Immature natural killer cell (primary cell): Measurements from ENCODE around the gene SDHAF2. TPM values are rescaled to one million over a fixed set of nuclear protein-coding genes. Genes with fewer than 3 reads are reported as not detected.
"Not testable (repeated sequence)": the region's sequence is repeated elsewhere in the genome, so short reads cannot be mapped to it uniquely, and the experiment has no call there.

Experiments
- DNase-seq, 3 donors: peaks; one replicate each; pipeline ENCODE4 v3.0.0; 2022; ENCODE audit warnings: mixed read lengths in 1 of 3
- H3K27ac Mint-ChIP-seq, 6 donors: one replicate each; pipeline ENCODE4 v1.8.0; 2020; ENCODE audit warnings: mixed read lengths in 6 of 6, mild to moderate bottlenecking in 5 of 6, inconsistent platforms in 4 of 6, moderate library complexity in 3 of 6
- H3K27me3 Mint-ChIP-seq, 3 donors: one replicate each; pipeline ENCODE4 v1.8.0; 2020 to 2021; ENCODE audit warnings: low read depth in 3 of 3, mild to moderate bottlenecking in 3 of 3, mixed read lengths in 3 of 3, moderate library complexity in 3 of 3, inconsistent platforms in 1 of 3
- H3K36me3 Mint-ChIP-seq, 3 donors: one replicate each; pipeline ENCODE4 v1.8.0; 2020; ENCODE audit warnings: mixed read lengths in 3 of 3, inconsistent platforms in 2 of 3, mild to moderate bottlenecking in 2 of 3
- H3K4me1 Mint-ChIP-seq, 2 donors: one replicate each; pipeline ENCODE4 v1.8.0; 2020; ENCODE audit warnings: inconsistent platforms in 2 of 2, mild to moderate bottlenecking in 2 of 2, mixed read lengths in 2 of 2, moderate library complexity in 1 of 2
- H3K4me3 Mint-ChIP-seq, 5 donors: one replicate each; pipeline ENCODE4 v1.8.0; 2020; ENCODE audit warnings: mild to moderate bottlenecking in 5 of 5, mixed read lengths in 5 of 5, inconsistent platforms in 3 of 5, moderate library complexity in 3 of 5
- H3K9me3 Mint-ChIP-seq, 6 donors: one replicate each; pipeline ENCODE4 v1.8.0; 2020; ENCODE audit warnings: mild to moderate bottlenecking in 6 of 6, mixed read lengths in 6 of 6, inconsistent platforms in 4 of 6, moderate library complexity in 3 of 6
- polyA plus RNA-seq, 3 donors: library from polyadenylated mRNA; unstranded; fragments of 300-500 nt; fragmentation: Illumina TruSeq; gene quantifications; one replicate each; pipeline ENCODE4 v1.2.3, GENCODE V29; 2021

SDHAF2 gene
- polyA plus RNA-seq, 3 donors from 2014 or later: 93.7 to 129 (median 118) TPM

DNA sequence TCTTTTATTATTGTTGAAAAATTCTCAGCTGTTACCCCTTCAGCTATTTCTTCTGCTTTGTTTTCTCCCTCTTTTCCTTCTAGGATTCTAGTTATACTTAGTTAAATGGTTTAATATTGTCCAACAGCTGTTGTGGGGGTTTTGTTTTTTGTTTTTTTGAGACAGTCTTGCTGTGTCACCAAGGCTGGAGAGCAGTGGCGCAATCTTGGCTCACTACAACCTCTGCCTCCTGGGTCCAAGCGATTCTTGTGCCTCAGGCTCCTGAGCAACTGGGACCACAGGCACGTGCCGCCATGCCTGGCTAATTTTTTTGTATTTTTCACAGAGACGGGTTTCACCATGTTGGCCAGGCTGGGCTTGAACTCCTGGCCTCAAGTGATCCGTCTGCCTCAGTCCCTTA lies 12.7 kb downstream of the SDHAF2 start:
- H3K4me1 Mint-ChIP-seq: peaks cover 8 to 38% of the 10 kb centered on the region in 2 donors
- peak overlapping the region in 1 of 6 donors; percentile 49 for H3K27ac Mint-ChIP-seq
- H3K4me3 Mint-ChIP-seq: no peak overlapping the region
- DNase-seq: no peak
- no peaks in the 10 kb centered on the region for H3K27me3 Mint-ChIP-seq
- no peaks in the 10 kb centered on the region for H3K9me3 Mint-ChIP-seq
- H3K36me3 Mint-ChIP-seq: peaks cover 15 to 39% (median 29%) of the 10 kb centered on the region in 3 donors

DNA sequence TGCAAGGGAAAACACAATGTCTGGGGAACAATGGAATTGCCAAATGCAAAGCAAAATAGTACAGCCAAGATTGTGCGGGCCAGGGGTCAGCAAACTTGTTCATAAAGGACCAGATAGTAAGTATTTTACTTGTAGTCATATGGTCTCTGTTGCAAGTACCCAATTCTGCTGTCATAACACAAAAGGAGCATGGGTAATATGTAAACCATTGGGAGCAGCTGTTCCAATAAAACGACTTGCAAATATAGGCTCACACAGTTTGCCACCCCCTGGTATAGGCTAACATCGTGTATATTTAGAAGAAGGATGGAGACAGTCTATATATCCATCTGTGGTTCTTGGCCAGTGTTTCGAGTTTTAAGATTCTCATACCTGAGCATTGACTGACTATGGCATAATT lies 15.6 kb downstream of the SDHAF2 start:
- no peaks in the 10 kb centered on the region for H3K9me3 Mint-ChIP-seq
- H3K27ac Mint-ChIP-seq: no peak overlapping the region
- H3K4me3 Mint-ChIP-seq: no peak overlapping the region
- peaks cover 17 to 33% (median 21%) of the 10 kb centered on the region in 3 donors for H3K36me3 Mint-ChIP-seq
- no peak for DNase-seq
- no peaks in the 10 kb centered on the region for H3K27me3 Mint-ChIP-seq
- peaks cover 8 to 28% of the 10 kb centered on the region in 2 donors for H3K4me1 Mint-ChIP-seq

DNA sequence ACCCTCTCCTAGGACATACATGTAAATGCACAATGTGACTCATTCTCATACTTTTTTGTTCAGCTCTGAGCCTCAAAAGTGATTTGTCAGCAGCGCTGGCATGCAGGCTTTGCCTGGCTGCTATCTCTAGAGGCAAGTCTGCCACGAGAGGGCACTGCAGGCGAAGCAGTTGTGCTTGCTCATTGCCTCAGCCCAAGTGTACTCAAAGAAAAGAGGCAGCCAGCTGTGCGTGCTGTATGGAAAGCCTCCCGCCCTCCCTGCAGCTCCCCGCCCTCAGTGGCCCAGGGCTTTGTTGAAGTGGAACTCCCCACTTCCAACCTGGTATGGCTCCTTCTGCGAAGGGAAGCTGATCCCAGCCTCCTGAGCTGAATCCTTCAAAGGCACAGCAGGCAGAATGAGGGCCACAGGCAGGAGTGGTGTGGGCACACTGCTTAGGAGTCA lies 16.3 kb downstream of the SDHAF2 start:
- peak in 1 of 3 donors; percentile 14 for DNase-seq
- Mint-ChIP-seq H3K27ac (peak overlapping the region in 1 of 6 donors; percentile 61), H3K4me3 (no peak overlapping the region), H3K4me1 (peaks cover 8 to 28% of the 10 kb centered on the region in 2 donors), H3K27me3 (no peaks in the 10 kb centered on the region), H3K36me3 (peaks cover 17 to 33% (median 21%) of the 10 kb centered on the region in 3 donors), H3K9me3 (no peaks in the 10 kb centered on the region)

DNA sequence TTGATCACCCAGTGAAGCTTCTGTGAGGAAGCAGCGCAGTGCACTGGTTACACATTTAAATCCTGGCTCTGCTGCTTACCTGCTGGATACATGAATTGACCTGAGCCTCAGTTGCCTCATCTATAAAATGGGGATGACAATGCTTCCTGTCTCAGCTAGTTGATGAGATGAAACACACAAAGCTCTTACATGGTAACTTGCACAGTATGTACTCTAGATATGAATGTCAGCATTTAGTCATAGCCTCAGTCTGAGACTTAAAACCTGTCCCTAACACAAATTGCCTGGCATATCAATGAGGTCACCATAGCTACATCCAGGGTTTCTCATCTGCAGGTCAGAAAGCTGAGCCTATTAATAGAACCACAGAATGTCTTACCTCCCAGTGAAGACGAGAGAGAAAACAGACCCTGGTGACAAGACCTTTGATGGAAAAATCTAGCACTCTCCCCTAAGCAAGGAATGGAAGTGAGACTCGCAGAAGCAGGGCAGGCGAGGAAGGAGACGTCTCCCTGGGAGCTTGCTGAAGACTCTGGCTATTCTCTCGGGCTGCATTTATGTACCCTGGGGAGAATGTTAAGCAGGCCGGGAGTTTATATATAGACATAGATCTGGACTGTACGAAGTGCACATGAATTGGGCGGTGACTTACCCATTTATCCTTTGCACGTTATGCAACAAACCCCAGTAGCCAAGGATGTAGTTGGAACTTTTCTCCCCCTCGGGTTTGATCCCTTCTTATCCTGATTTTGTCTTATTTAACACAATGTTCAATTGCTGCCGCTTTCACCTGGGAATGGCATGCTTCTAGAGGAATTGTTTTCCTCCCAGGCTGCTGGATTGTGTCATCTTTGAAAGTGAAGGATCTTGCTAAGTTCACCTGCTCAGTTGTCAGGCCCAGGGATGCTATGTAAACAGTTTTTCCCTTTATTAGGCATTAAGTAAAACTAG lies 18.0 kb downstream of the SDHAF2 start:
- Mint-ChIP-seq H3K4me1 (peaks cover 9 to 19% of the 10 kb centered on the region in 2 donors), H3K27me3 (no peaks in the 10 kb centered on the region), H3K36me3 (peaks cover 17 to 33% (median 21%) of the 10 kb centered on the region in 3 donors), H3K9me3 (no peaks in the 10 kb centered on the region), H3K27ac (peak overlapping the region in 1 of 6 donors; percentile 73), H3K4me3 (no peak overlapping the region)
- no peak for DNase-seq

DNA sequence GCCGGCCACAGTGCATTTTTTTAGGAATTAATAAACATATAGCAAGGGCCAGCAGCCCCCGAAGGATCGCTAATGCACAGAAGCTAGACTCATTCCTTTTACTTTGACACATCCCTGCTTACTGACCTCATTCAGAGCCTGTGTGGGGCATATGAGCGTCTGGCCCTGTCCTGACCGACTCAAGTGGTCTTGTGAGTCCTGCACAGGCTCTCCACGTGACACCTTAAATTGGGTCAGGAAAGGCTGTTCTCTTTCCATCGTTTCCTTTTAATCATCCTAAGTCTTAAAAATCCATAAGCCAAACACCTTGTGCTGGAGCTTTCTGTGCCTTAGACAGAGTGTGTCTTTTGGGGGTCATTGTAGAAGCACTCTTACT lies 18.6 kb downstream of the SDHAF2 start:
- Mint-ChIP-seq H3K4me3 (no peak overlapping the region), H3K4me1 (peaks cover 5 to 13% of the 10 kb centered on the region in 2 donors), H3K27ac (peak overlapping the region in 1 of 6 donors; percentile 77), H3K36me3 (peaks cover 14 to 27% (median 19%) of the 10 kb centered on the region in 3 donors), H3K9me3 (no peaks in the 10 kb centered on the region), H3K27me3 (no peaks in the 10 kb centered on the region)
- no peak for DNase-seq

DNA sequence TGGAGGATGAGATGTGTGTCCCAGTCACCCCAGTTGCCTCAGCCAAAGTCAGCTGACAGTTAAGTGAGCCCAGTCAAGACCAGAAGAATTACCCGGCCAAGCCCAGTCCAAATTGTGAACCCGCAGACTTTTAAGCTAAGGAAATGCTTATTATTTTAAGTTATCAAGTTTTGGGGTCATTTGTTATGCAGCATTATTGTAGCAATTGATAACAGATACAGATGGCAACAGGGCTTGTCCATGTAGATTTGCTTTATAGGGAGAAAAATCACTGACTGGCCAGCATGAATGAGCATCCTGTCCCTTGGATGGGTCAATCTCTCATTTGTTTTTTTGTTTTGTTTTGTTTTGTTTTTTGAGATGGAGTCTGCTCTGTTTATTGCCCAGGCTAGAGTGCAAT lies 22.9 kb downstream of the SDHAF2 start:
- no peak for DNase-seq
- Mint-ChIP-seq H3K4me3 (no peak overlapping the region), H3K36me3 (peaks cover 16 to 22% (median 19%) of the 10 kb centered on the region in 3 donors), H3K27ac (no peak overlapping the region), H3K4me1 (peaks cover 8 to 17% of the 10 kb centered on the region in 2 donors), H3K9me3 (no peaks in the 10 kb centered on the region), H3K27me3 (peaks cover 0 to 2% (median 0%) of the 10 kb centered on the region in 3 donors)

DNA sequence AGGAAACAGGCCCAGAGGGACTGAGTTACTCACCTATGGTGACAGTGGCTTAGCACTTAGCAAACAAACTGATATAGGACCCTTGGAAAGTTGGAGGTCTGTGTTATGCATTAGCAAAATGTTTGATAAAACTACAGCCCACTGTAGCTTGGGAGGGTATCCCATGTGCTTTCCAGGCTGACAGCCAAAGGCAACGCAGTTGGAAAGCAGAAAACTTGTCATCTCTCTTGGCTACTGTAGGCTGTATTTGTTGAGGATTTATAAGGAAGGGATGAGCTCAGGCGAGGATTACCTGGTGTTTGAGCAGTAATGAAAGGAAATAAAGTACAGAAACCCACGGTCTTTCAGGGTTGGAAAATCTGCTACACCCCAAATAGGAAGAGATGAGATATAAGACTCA lies 23.8 kb downstream of the SDHAF2 start:
- Mint-ChIP-seq H3K27ac (peak overlapping the region in 1 of 6 donors; percentile 24), H3K4me1 (peaks cover 8 to 17% of the 10 kb centered on the region in 2 donors), H3K9me3 (no peaks in the 10 kb centered on the region), H3K36me3 (peaks cover 13 to 19% (median 15%) of the 10 kb centered on the region in 3 donors), H3K27me3 (peaks cover 0 to 2% (median 0%) of the 10 kb centered on the region in 3 donors), H3K4me3 (no peak overlapping the region)
- DNase-seq: no peak

DNA sequence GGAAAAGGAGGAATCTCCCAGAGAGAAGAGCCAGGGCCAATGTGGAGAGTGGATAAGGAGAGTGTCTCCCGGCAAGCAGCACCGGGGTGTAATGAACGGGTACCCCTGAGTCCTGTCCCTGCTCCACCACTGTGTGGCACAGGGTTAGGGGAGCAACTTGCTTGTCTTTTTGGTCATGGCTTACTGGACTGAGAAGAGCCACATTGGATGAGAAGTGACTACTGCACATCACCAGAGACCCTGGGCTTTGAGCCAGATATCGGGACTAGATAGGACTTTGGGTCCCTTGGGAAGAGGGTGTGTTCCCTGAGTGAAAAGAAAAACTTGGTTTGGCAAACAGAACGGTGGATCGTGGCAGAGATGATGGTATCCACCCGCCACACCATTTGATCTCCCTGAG lies 24.6 kb downstream of the SDHAF2 start:
- Mint-ChIP-seq H3K4me1 (peaks cover 8 to 17% of the 10 kb centered on the region in 2 donors), H3K4me3 (no peak overlapping the region), H3K36me3 (peaks cover 9 to 19% (median 11%) of the 10 kb centered on the region in 3 donors), H3K27me3 (peaks cover 0 to 2% (median 0%) of the 10 kb centered on the region in 3 donors), H3K9me3 (no peaks in the 10 kb centered on the region), H3K27ac (peak overlapping the region in 2 of 6 donors; percentile 32 to 48)
- no peak for DNase-seq

DNA sequence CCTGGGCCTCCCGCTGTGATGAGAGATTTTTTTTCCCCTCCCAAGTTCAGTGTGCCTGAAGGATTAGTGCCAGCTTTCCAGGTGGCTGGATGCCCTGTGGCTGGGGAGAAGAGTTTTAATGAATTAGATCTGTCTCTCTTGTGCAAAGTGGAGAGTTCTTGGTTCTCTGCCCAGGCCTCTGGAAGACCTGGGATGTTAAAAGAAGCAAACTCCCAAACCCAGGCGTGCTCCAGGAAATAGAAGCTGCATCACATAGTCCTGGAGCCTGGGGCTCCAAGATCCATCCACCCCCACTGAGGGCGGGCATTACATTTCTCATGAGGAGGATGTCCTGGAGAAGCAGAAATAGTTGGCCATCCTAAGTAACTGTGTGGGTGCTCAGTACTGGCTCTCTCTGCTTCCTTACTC lies 30.6 kb downstream of the SDHAF2 start:
- peaks cover 5 to 16% (median 8%) of the 10 kb centered on the region in 3 donors for H3K36me3 Mint-ChIP-seq
- peaks cover 0 to 9% of the 10 kb centered on the region in 2 donors for H3K4me1 Mint-ChIP-seq
- DNase-seq: no peak
- peaks cover 0 to 2% (median 2%) of the 10 kb centered on the region in 3 donors for H3K27me3 Mint-ChIP-seq
- no peak overlapping the region for H3K27ac Mint-ChIP-seq
- no peaks in the 10 kb centered on the region for H3K9me3 Mint-ChIP-seq
- H3K4me3 Mint-ChIP-seq: no peak overlapping the region

DNA sequence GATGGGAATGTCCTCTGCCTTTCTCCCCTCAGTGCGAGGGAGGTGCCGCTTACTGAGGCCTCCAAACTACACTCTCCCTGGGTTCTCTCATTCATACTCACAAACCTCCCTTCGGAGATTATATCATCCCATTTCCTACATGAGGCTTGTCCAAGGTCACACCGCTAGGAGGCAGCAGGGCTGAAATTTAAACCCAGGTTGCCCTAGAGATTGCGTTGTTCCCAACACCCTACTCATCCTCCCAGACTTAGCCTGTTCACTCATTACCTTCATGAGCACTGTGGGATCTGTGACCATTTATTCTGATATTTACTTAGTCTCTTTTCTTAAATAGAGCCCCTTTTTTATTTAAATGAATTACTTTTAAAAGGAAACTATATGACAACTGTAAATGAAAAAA lies 31.1 kb downstream of the SDHAF2 start:
- H3K36me3 Mint-ChIP-seq: peaks cover 5 to 13% (median 5%) of the 10 kb centered on the region in 3 donors
- H3K9me3 Mint-ChIP-seq: no peaks in the 10 kb centered on the region
- H3K27ac Mint-ChIP-seq: no peak overlapping the region
- DNase-seq: no peak
- H3K4me1 Mint-ChIP-seq: peaks cover 0 to 7% of the 10 kb centered on the region in 2 donors
- peaks cover 0 to 2% (median 2%) of the 10 kb centered on the region in 3 donors for H3K27me3 Mint-ChIP-seq
- no peak overlapping the region for H3K4me3 Mint-ChIP-seq

DNA sequence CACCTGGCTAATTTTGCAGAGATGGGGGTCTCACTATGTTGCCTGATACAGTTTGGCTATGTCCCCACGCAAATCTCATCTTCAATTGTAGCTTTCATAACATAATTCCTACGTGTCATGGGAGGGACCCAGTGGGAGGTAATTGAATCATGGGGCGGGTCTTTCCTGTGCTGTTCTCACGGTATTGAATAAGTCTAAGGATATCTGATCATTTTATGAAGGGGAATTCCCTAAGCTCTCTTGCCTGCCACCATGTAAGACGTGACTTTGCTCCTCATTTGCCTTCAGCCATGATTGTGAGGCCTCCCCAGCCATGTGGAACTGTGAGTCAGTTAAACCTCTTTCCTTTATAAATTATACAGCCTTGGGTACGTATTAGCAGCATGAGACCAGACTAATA lies 37.7 kb downstream of the SDHAF2 start:
- H3K9me3 Mint-ChIP-seq, H3K4me1 Mint-ChIP-seq, H3K4me3 Mint-ChIP-seq, H3K36me3 Mint-ChIP-seq, DNase-seq, H3K27me3 Mint-ChIP-seq: not testable (repeated sequence)
- peak overlapping the region in 1 of 6 donors; percentile 45 for H3K27ac Mint-ChIP-seq

DNA sequence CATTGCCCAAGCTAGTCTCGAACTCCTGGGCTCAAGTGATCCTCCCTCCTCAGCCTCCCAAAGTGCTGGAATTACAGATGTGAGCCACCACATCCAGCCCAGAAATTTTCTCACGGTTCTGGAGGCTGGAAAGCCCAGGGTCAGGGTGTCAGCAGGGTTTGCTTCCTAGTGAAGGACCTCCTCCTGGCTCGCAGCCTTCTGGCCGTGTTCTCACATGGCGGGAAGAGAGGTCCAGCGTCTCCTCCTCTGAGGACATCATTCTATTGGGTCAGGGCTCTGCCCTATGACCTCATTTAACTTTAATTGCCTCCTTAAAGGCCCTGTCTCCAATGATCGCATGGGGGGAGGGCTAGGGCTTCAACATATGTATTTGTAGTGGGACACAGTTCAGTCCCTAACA lies 38.1 kb downstream of the SDHAF2 start:
- Mint-ChIP-seq H3K27me3 (peaks cover 0 to 2% (median 0%) of the 10 kb centered on the region in 3 donors), H3K9me3 (no peaks in the 10 kb centered on the region), H3K27ac (peak overlapping the region in 1 of 6 donors; percentile 45), H3K36me3 (peaks cover 5 to 13% (median 7%) of the 10 kb centered on the region in 3 donors), H3K4me3 (no peak overlapping the region), H3K4me1 (no peaks in the 10 kb centered on the region)
- DNase-seq: no peak

DNA sequence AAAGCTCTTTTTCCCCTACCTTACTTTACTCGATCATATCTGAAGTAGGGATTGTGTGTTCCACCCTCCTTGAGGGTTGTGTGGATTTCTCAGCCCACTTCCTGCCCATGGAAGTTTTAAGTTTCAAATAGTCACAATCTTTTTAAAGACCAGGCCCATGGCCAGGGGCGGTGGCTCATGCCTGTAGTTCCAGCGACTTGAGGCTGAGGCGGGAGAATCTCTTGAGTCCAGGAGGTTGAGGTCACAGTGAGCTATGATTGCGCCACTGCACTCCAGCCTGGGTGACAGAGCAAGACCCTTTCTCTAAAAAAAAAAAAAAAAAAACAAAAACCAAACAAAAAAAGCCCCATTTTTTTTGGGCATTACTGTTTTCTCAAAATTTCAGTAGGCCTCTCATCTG lies 42.4 kb downstream of the SDHAF2 start:
- Mint-ChIP-seq H3K27me3 (peaks cover 0 to 3% (median 0%) of the 10 kb centered on the region in 3 donors), H3K27ac (no peak overlapping the region), H3K4me1 (no peaks in the 10 kb centered on the region), H3K9me3 (no peaks in the 10 kb centered on the region), H3K4me3 (no peak overlapping the region), H3K36me3 (peaks cover 10 to 23% (median 14%) of the 10 kb centered on the region in 3 donors)
- DNase-seq: no peak

DNA sequence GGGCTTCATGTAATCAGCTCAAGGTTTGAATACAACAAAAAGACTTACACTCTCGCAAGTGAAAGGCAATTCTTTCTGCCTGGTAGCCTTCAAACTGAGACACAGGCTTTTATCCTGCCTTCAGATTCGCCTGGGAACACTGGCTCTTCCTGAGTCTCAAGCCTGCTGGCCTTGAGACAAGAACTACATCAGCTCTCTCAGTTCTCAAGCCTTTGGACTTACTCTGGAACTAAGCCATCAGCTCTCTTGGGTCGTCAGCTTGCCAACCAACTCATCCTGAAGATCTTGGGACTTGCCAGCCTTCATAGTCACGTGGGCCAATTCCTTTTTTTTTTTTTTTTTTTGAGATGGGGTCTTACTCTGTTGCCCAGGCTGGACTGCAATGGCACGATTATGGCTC lies 42.9 kb downstream of the SDHAF2 start:
- Mint-ChIP-seq H3K36me3 (peaks cover 10 to 23% (median 14%) of the 10 kb centered on the region in 3 donors), H3K27me3 (peaks cover 0 to 3% (median 0%) of the 10 kb centered on the region in 3 donors), H3K4me1 (peaks cover 2 to 3% of the 10 kb centered on the region in 2 donors), H3K9me3 (no peaks in the 10 kb centered on the region), H3K27ac (no peak overlapping the region), H3K4me3 (no peak overlapping the region)
- DNase-seq: no peak
